OCI-LY1 (cell line): Measurements from ENCODE around the gene NR0B2.

Experiments
- CTCF ChIP-seq: fragments of 200-600 bp; sonication (generic), shearing (Covaris generic); IDR thresholded peaks from 2 replicates; pipeline ENCODE4 v1.5.1; 2017; ENCODE audit warnings: mild to moderate bottlenecking, antibody characterized with exemption, low read length, moderate library complexity, mixed read lengths
- EZH2 ChIP-seq: fragments of 200-600 bp; sonication (generic), shearing (Covaris generic); IDR thresholded peaks from 2 replicates; pipeline ENCODE4 v1.8.0; 2017; ENCODE audit warnings: borderline replicate concordance, mixed run types, mild to moderate bottlenecking, antibody characterized with exemption, low read length, moderate library complexity, mixed read lengths

- TF ChIP-seq EZH2 (no peak), CTCF (no peak)
Observed at GRCh38 chr1:26861889-26862378, 51.8 kb downstream of the NR0B2 start.
